NCI-H2171 (cell line): ENCODE results near the gene TSHZ2.

ENCODE experiments used
- DNase-seq: peaks from one replicate; lab custom pipeline; 2025; lab: John Stamatoyannopoulos, UW

Gene TSHZ2

DNA sequence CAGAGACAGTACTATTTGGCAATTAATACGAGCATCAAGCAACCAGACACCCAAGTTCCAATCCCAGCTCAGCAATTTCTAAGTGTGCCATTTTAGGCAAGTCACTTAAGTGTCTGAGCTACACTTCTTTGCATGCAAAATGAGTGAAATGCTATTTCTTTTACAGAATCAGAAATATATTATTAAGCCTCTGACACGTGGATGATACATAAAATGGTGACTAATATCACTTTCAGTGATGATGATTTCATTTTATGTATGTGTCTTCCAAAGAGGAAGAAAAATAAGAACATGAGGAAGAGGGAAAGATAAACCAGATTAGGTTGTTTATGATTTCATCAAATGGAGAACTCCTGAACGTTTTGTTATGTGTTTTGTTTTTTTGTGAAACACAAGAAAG is 158.6 kb downstream of the TSHZ2 start:
- no peak for DNase-seq

DNA sequence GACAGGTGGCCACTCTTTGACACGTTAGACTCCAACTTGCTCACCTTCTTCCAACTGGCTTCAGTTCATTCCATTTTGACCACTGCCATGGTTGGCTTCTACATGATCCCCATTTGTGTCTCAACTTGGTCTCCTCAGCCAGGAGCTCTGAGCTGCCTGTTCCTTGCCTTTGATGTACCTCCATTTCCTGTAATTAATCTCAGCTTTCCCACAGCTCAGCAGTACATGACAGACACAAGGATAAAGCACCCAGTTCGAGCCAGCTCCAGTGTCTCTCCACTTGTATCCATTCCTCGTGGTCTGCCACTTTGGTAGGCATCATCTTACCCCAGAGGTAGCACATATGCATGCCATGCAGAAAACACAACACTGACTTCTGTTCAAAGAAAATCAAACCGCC is 161.0 kb downstream of the TSHZ2 start:
- no peak for DNase-seq

- DNase-seq: no peak
Observed at GRCh38 chr20:53133628-53134027, 161.5 kb downstream of the TSHZ2 start.

DNA sequence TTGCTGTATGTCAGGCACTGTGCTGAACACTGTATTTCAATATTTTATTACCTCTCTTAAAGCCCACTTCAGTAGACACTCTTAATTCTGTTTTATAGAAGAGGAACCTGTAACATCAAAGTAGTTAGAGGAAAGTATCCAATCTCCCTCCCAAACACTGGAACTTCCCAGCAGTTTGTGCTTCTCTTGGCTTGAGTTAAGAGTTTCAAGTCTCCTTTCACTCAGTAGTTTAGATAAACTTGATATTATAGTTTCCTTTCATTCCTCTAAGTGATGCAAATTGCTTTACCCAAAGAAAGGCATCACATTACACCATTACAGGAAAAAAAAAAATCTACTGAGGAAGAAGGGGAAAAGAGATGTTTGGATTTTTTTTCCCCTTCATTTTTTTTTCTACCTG is 164.3 kb downstream of the TSHZ2 start:
- DNase-seq: no peak

DNA sequence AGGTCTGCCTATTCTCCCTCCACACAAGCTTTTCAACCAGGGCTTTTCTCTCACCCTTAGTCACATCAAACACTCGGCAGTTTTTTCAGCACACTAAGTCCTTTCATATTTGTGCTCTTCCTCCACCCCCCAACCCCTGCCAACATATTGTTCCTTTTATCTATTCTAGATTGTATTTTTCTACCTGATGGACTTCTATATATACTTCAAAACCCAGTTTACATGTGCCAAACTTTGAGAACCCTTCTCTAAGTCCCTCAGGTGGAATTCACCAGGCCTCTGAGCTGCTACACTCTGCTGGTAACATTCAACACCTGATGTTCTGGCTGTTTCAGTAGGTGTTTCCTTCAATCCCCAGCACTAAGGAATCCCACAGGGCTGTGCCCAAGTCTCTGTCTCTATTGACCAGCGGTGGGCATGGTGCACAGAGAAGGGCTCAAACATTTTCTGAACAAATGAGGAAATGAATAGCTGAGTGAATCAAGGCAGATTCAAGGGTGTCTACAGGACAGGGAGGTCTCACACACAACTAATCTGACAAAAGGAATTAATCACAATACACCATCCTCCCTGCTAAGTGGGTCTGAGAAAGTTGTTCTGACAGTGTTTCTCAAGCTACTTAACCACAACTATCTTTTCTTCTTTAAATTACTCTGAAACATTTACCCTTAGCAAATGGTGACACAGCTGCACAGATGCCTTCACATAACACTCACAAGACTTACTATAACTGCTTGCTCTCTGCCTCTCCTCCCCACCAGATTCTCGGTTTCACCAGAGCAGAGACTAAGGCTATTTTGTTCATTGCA is 166.5 kb downstream of the TSHZ2 start:
- no peak for DNase-seq

DNA sequence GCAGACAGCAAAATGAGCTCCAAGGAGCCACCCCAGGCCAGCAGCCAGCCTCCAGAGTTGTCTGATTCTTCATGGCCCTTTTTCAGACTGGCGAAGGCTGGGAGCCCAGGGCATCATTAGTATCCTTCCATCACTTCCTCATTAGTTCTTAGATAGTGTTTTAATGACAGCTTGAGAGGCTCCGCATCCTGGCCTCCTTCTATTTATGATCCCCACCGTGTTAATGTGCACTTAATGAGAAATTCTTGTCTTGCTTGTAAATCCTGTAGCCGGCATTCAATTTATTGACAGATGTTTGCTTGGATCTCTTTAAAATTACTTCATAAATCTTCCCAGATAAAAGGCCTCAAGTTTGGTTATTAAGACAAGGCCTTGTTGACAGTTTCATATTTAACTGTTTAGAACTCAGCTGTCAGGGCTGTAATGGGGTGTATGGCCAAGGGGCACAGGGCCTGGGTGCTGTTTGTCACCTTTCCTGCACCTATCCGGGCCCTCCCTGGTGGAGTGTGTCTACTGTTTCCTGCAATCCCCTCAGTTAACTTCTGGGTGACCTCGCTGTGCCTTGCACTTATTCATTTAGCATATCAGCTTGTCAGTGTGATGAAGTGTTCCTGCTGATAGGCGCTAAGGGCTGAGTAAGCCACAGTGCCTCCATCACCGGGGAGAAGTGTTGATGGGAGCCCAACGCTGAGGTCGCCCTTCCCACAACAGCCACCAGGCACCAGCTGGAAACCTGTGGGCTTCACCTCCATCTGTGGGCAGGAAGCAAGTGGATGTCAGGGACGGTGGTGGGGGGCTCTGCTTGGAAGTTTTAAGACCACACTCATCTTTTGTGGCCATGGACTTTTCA is 169.3 kb downstream of the TSHZ2 start:
- DNase-seq: no peak

DNA sequence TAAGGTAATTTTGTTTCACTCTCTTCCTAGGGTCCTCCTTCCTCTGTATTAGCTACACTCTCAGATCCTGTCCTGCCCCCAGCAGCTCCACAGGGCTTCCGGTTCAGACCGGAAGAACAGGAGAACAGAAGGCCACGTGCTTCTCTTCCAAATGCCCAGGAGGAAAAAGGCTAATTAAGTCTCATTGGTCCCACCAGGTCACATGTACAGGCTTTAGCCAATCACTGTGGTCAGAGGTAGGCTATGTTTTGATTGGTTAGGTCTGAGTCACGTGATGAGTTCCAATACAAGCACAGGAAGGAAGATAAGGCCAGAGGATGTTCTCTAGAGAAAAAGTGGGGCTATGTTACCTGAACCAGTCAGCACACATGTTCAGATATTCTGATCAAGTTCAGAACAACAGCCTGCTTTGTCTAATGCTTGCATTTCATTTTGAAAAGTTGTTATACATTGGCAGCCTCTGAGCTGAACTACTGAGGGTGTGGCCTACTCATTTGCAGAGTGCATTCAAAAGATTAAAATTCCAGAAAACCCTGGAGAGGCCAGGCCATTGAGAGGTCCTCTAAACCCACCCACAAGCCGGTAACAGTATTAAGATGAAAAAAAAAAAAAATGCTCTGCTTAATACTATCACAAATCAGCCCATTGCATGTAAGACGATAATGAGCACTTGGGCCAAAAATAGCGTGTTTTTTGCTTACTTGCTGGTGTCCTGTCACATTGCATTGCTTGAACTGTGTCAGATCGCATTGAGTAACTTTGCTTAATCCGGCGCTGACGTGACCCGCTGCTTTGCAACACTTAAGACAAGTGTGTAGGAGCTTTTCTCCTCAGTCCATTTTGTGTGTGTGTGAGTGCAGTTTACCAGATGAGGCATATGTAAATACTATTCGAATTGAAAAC is 170.3 kb downstream of the TSHZ2 start:
- no peak for DNase-seq

DNA sequence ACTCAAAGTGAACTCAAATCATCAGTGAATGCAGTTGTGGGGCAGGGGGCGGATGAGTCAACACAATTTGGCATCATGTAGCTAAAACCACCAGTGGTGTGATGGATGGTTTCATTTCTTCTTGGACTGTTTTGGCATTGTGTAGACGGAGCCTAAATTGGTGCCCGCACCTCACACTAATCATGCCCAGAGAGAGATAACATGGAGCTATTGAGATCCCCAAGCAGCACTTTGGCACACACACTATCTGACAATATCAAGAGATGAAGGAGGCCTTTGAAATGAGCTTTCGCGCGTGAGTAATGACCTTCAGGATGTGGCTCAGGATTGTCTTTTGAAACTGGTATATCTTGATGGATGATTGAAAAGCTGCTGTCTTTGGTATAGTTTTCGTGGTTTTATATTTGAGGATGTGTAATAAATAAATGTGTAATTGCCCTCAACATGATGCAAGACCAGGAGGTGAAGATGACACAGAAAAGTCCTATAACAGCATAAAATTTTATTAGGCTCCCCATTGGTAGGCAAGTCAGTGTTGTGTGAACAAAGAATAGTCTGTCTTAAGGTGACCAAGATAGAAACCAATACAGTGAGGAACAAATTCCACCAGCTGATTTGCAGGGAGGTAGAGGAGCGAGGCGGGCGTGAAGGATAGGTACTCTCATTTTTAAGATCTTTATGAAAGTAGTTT is 174.2 kb downstream of the TSHZ2 start:
- DNase-seq: no peak

GRCh38 chr20:53148771-53149147 is 176.6 kb downstream of the TSHZ2 start:
- DNase-seq: no peak

DNA sequence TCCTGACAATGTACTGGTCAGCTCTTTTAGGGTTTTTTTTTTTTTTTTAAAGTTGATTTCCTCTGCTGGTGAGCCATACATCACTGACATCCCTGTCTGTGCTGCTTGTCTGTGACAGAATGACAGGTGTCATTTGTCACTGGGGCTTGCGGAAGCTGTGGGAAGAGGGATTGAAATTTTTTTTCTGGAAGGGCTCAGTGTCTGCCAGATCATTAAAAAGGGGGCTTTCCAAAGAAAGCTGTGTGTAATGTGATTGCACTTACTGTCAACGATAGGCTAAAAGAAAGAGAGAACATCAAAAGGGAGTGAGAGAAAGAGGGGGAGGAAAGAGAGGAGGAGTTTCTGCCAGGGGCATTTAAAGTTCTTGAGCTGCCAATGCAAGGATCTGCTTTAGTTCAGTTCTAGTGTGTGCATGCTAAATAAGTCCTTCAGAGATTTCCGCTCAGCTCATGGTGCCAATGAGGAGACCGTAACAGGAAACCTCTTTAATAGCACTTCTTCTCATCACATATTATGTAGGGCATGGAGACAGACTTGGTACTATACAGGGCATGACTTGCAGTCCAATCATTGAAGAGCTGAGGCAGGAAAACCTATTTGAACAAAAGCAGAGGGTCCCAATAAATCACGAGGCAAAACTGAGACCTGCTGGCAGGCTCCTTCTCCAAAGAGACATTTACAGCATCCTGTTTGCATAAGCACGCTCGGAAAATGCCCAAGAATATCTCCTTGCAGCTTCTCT is 177.2 kb downstream of the TSHZ2 start:
- DNase-seq: no peak

DNA sequence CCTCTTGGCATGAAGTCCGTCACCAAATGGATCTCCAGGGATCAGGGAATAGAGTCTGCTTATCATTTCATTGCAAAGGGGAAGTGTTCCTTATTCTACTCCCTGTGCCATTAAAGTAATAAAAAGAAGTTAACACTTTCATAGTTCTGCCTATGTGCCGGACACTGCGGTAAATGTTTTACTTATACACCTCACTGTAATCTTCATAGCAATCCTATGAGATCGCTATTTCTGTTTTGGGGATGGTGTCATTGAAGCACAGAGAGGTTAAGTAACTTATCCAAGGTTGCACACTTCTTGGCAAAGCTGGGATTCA is 177.7 kb downstream of the TSHZ2 start:
- DNase-seq: no peak

DNA sequence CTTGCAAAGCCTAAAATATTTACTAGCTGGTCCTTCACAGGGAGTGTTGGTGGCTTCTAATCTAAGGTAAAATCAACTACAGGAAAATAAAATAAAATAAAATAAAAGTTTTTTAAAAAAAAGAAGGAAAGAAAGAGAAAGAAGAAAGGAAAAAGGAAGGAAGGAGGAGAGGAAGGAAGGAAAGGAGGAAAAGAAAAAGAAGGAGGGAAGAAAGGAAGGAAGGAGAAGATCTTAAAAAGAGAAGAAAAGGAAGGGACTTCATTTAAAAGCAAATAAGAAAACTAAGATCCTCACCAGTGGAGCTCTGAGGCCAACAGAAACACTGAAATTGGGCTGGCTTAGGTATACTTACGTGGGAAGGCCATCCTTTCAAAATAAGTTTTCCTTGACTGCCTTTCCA is 178.4 kb downstream of the TSHZ2 start:
- DNase-seq: no peak

GRCh38 chr20:53152228-53152627 is 180.1 kb downstream of the TSHZ2 start:
- DNase-seq: no peak

DNA sequence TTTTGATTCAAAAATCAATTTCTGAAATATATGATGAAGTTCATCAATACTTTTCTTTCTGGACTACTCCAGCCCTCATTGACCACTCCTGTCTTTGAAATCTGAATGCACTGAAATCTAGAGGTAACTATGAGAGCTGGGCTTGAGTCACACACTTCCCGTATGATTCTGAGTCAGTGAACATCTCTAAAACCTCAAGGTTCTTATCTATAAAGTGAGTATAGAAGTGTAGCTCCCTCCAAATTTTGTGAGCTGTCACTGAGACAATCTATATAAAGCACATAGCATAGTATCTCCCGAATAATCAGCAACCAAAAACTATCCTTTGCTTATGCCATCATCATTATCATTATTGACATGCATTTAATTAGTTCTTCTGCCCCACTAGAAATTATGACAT is 182.4 kb downstream of the TSHZ2 start:
- DNase-seq: no peak

GRCh38 chr20:53157443-53158408 is 185.6 kb downstream of the TSHZ2 start:
- peak; percentile 10 for DNase-seq

DNA sequence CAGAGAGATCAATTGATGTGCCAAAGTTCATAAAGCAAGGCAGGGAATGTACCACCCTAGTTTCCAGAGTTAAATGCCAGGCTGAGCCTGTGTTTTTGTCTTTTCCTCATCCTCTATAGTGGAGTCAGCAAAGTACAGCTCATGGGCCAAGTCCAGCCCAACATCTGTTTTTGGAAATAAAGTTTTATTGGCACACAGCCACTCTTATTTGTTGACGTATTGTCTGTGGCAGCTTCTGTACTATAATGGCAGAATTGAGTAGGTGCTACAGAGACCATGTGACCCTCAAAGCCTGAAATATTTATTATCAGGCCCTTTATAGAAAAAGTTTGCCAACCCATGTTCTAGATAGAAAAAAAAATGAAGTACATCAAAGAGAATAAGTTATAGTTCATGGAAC is 187.0 kb downstream of the TSHZ2 start:
- DNase-seq: no peak

DNA sequence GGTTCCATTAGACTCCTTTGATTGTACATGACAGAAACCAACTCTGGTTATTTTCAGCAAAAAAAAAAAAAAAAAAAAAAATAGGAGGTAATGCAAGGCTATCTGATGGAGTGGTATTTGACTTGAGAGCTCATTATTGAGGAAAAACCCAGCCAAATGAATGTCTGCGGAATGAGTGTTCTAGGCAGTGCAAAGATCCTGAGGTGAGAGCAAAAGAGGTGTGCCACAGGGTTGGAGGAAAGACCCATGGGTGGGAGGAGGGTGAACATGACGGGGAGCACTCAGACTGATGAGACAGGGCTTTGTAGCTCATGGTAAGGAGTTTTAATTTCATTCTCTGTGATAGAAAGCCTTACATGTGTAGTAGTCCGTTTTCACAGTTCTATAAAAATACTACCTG is 188.9 kb downstream of the TSHZ2 start:
- DNase-seq: no peak

DNA sequence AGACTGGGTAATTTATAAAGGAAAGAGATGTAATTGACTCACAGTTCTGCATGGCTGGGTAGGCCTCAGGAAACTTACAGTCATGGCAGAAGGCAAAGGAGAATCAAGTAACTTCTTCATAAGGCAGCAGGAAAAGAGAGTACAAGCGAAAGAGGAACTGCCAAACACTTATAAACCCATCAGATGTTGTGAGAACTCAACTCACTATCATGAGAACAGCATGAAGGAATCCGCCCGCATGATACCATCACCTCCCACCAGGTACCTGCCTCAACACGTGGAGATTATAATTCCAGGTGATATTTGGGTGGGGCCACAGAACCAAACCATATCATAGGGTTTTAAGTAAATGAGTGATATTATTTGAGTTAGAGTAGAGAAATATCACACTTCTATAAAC is 189.3 kb downstream of the TSHZ2 start:
- DNase-seq: no peak

DNA sequence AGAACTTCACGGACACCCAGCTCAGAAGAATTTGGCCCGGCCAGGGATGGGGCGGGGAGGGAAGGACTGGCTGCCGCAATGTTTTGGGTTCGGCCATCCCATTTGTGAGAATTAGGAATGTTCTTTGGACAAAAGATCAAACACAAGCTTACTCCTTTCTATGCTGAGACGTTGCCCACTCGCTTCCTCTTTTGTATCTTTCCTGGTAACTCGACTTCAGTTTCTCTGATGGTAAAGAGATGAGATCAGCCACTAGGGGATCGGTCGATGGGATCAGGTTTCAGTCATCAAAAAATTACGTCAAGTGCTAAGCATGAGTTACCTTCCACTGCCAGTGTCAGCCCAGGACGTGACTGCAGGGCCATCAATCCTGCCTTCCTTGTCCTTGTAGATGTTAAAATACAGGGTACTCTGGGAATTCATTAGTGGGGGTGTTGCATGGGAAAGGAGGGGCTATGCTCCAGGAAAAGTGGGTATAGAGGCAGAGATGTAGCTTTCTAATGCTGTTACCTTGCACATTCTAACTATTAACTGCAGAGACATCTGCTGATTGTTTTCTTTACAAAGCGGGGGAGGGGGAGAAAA is 190.2 kb downstream of the TSHZ2 start:
- peak; percentile 20 for DNase-seq

DNA sequence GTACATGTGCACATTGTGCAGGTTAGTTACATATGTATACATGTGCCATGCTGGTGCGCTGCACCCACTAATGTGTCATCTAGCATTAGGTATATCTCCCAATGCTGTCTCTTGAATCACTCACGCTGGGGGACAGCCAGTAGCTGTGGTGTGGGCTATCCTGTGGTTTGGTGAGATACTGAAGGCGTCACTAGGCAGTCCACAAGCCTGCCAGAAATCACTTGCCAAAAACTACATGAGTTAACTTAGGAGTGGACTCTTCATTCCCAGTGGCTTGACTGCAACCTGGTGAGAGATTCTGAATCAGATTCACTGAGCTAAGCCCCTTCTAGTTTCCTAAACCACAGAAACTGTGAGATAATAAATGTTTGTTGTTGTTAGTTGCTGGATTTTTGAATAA is 191.3 kb downstream of the TSHZ2 start:
- DNase-seq: no peak
